ENCODE results near the gene UCHL5. TPM values are rescaled to one million over a fixed set of nuclear protein-coding genes. Genes with fewer than 3 reads are reported as not detected.
A peak's percentile ranks its signal among the peaks of the same experiment; 100 is the strongest.

Gene UCHL5
- total RNA-seq, 1 experiment from 2014 or later = 42.1 TPM

DNA sequence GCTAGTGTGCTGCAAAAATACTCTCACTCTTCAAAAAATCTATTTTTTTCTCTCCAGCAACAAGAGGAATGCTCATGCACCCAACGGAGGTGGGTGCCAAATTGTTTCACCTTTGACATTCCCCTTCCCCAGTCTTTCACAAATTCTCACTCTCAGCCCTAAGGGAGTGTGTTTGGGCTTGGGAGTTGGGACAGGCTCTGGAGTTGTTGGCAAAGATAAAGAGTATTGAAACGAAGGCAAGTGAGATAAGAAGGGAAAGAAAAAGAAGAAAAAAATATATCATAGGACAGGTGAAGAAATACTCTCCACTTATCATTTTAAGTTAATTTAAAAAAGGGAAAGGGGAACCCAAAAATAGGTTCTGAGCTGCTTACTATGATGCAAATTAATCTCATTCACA lies 82.6 kb downstream of the UCHL5 start:
- no CpG with 5 or more reads among the region's 2 CpGs for WGBS (ENCODE audit: extremely low coverage, insufficient read length, low lambda C conversion rate)
- H3K27me3 Mint-ChIP-seq (ENCODE audit: low read depth) = no peaks in the 10 kb centered on the region; the same call in 1 of the 2 replicates
- H3K4me2 ChIP-seq (ENCODE audit: insufficient read depth, insufficient read length, low read length) = no peak overlapping the region

More for the DNA sequence above, 82.6 kb downstream of the UCHL5 start:
- Histone ChIP-seq H2BK5ac (ENCODE audit: insufficient read length, low read length) (no peak overlapping the region), H4K20me1 (ENCODE audit: control insufficient read depth, insufficient read depth, insufficient read length) (no peaks in the 10 kb centered on the region), H3K9me3 (ENCODE audit: control insufficient read depth, low read depth, low read length) (no peaks in the 10 kb centered on the region), H3K4ac (ENCODE audit: low read depth, low read length) (no peak overlapping the region), H4K5ac (ENCODE audit: insufficient read length, low read depth, low read length) (no peak overlapping the region), H3K79me1 (ENCODE audit: insufficient read depth, low read depth, low read length, poor library complexity, severe bottlenecking) (no peaks in the 10 kb centered on the region), H3K14ac (ENCODE audit: insufficient read depth, low read length) (no peak overlapping the region), H3K79me2 (ENCODE audit: insufficient read depth, low read length) (no peaks in the 10 kb centered on the region), H3K27me3 (ENCODE audit: insufficient read depth, low read length) (no peaks in the 10 kb centered on the region), H2BK20ac (ENCODE audit: low read depth, low read length, poor library complexity, severe bottlenecking) (no peak overlapping the region), H2BK120ac (ENCODE audit: low read depth, low read length, poor library complexity, severe bottlenecking) (no peak overlapping the region), H3K9ac (ENCODE audit: extremely low read depth, insufficient read length, low read length) (no peak overlapping the region), H3K56ac (ENCODE audit: insufficient read length, low read depth, low read length) (no peak overlapping the region), H2BK15ac (ENCODE audit: low read depth, low read length) (no peak overlapping the region), H3K23me2 (ENCODE audit: insufficient read length, low read depth, low read length, poor library complexity, severe bottlenecking) (no peaks in the 10 kb centered on the region), H4K91ac (ENCODE audit: insufficient read length, low read depth, low read length) (no peak overlapping the region), H3T11ph (ENCODE audit: low read length) (no peak overlapping the region), H3K4me1 (ENCODE audit: insufficient read depth, low read length) (no peaks in the 10 kb centered on the region), H3K23ac (ENCODE audit: insufficient read length, low read depth, low read length) (no peak overlapping the region), H4K8ac (replicated peaks; ENCODE audit: insufficient read length, low read depth, low read length) (no peak overlapping the region), H2BK12ac (ENCODE audit: insufficient read length, low read depth, low read length) (no peak overlapping the region), H3K18ac (ENCODE audit: insufficient read length, low read depth, low read length) (no peak overlapping the region), H2AFZ (ENCODE audit: low read length) (no peak overlapping the region), H2AK5ac (ENCODE audit: insufficient read length, low read length) (no peak overlapping the region), H3K27ac (ENCODE audit: insufficient read length, low read depth, low read length) (no peak overlapping the region)
- H3K9me3 Mint-ChIP-seq = peaks cover 23 to 27% of the 10 kb centered on the region in 2 experiments
- H3K27ac Mint-ChIP-seq = peak overlapping the region in 2 of 3 experiments; percentile 88; a peak in 4 of 7 replicates
- peaks cover 12 to 27% (median 27%) of the 10 kb centered on the region in 3 experiments for H3K36me3 Mint-ChIP-seq (ENCODE audit: insufficient read depth in 1 of 3, low read depth in 3 of 3)
- H3K4me3 Mint-ChIP-seq = no peak overlapping the region
- TF ChIP-seq, protein P1, sequence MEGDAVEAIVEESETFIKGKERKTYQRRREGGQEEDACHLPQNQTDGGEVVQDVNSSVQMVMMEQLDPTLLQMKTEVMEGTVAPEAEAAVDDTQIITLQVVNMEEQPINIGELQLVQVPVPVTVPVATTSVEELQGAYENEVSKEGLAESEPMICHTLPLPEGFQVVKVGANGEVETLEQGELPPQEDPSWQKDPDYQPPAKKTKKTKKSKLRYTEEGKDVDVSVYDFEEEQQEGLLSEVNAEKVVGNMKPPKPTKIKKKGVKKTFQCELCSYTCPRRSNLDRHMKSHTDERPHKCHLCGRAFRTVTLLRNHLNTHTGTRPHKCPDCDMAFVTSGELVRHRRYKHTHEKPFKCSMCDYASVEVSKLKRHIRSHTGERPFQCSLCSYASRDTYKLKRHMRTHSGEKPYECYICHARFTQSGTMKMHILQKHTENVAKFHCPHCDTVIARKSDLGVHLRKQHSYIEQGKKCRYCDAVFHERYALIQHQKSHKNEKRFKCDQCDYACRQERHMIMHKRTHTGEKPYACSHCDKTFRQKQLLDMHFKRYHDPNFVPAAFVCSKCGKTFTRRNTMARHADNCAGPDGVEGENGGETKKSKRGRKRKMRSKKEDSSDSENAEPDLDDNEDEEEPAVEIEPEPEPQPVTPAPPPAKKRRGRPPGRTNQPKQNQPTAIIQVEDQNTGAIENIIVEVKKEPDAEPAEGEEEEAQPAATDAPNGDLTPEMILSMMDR (conservative IDR thresholded peaks at IDR 0.05) = no peak
- DNase-seq = no peak
- peaks cover 25 to 32% of the 10 kb centered on the region in 2 experiments for H3K4me1 Mint-ChIP-seq

Data from H9 (cell line).